Activated CD8-positive, alpha-beta memory T cell treated with anti-CD3 and anti-CD28 coated beads, Interleukin-2, amount 50 U/mL, for 1 hour (primary cell): ENCODE data around the gene GIMAP8.
"Not testable (repeated sequence)": the region's sequence is repeated elsewhere in the genome, so short reads cannot be mapped to it uniquely, and the experiment has no call there.

ENCODE experiments used
- DNase-seq: peaks from one replicate; pipeline ENCODE4 v3.0.0-alpha.2; 2020; ENCODE audit errors: extremely low read depth

The GIMAP8 gene

DNA sequence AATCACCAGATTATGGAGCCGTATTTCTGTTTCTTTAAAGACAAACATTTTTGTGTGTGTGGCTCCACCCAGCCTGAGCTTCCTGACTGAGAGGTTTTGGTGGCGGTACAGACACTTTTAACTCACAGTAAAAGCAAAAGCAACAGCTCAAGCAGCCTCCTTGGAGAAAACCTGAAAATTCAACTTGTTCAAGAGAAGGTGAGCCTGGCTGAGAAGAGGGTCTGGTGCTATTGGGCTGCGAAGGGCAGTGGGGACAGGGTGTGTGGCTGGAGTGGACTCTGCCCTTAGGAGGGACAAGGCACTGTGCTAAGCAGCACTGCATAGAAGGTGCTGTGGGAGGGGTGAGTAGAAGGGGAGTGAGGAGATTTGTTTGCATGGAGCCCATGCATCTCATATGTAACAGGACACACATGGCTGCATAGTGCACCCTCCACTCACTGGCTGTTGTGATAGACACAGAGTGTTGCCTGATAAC lies 64.4 kb downstream of the GIMAP8 start, which contains the start of gene GIMAP7:
GIMAP7 (plus strand) TSS at position 125 of the 475 bp plus-strand sequence. CDS start 5,103 bp downstream, outside the sequence.
- peak; percentile 30 for DNase-seq

DNA sequence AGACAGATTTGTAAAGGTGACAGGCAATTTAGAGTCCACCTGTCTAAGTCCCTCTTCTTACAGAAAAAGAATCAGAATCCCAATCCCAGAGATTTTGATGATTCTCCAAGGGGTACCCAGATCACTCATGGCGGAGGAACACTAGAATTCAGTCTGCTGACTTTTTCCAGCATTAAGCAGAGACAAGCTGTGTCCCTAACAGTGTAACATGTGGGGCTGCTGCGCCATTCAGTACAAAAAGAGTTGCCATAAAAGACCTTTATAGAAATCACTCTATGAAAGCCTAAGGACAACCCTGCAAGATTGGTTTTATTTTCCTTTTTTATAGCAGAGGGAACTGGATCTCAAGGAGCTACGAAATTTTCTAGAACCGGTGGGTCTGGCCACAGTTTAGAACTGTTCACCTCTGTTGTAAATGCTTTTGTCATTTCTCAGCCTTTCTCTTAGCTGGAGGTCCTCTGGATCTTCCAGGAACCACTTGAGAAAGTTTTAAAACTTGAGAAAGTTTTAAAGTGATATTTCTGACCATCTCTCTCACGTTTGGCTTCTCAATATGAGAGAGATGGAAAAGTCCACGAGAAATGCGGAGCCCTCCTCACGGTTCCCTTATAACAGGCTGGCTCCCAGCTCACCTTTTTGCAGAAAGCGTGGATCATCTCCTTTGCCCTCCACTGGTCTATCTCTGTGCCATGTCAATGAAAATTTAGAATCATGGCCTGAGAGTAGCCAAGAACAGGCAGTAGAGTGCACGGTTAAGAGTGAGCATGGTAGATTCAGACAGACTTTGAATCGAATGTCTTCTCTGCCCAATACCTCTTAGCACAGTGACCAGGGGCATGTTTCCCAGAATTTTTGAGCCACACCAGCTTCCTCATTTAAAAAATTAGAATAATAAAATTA lies 65.1 kb downstream of the GIMAP8 start:
- no peak for DNase-seq

DNA sequence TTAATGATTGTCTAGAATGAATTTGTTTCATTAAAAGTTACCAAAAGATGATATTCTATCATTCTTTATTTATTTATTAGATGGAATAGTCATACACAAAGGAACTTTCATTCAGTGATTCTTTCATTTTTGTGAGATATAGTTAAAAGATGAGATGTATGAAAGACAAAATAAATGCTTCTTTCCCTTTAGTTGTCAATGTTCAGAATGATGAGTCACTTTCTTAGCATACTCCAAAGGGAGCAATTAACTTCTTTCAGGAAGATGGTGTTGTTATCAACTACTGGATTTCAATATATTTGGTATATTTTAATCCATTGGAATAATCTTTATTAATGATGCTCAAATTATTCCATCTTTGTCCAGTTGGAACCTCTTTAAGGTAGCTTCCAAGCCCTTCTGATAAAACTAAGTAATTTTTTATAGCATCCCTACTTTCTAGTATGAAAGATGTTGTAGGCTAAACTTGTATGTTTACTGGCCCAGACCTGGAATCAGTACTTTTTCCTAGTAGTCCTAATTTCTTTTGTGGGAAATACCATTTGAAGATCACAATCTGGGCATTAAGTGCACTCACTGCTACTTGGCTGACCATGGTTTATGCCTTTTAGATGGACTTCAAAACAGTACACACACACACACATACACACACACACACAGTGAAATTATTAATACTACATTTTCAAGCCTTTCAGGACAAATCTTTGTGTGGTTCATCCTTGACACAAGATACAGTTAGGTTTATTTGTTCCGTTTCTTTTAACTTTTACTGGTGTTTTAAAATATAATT lies 66.7 kb downstream of the GIMAP8 start:
- no peak for DNase-seq

DNA sequence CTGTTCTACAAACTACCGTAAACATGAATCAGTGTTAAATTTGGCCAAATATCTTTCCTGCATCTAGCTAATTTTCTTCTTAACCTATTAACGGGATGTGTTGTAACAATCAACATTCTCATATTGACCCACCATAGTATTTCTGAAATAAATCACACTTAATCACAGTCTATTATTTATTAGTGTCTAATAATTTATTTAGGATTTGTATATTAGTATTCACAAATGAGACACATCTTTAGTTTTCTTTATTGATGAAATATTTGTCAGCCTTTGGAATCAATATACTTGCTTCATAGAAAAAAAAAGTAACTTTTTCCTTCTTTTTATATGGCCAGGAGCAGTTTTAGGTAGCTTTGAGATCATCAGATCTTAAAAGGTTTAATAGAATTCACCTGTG lies 68.9 kb downstream of the GIMAP8 start:
- DNase-seq: no peak

DNA sequence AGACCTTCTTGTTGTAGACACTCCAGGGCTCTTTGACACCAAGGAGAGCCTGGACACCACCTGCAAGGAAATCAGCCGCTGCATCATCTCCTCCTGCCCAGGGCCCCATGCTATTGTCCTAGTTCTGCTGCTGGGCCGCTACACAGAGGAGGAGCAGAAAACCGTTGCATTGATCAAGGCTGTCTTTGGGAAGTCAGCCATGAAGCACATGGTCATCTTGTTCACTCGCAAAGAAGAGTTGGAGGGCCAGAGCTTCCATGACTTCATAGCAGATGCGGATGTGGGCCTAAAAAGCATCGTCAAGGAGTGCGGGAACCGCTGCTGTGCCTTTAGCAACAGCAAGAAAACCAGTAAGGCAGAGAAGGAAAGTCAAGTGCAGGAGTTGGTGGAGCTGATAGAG lies 69.7 kb downstream of the GIMAP8 start:
- no peak for DNase-seq

DNA sequence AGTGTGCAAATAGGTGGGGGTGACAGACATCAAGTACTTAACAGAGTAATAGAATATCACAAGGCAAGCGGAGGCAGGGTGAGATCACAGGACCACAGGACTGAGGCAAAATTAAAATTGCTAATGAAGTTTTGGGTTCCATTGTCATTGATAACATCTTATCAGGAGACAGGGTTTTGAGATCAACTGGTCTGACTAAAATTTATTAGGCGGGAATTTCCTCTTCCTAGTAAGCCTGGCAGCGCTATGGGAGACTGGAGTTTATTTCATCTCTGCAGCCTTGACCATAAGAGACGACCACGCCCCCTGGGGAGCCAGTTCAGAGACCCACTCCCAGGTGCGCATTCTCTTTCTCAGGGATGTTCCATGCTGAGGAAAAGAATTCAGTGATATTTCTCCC lies 72.5 kb downstream of the GIMAP8 start:
- not testable (repeated sequence) for DNase-seq

DNA sequence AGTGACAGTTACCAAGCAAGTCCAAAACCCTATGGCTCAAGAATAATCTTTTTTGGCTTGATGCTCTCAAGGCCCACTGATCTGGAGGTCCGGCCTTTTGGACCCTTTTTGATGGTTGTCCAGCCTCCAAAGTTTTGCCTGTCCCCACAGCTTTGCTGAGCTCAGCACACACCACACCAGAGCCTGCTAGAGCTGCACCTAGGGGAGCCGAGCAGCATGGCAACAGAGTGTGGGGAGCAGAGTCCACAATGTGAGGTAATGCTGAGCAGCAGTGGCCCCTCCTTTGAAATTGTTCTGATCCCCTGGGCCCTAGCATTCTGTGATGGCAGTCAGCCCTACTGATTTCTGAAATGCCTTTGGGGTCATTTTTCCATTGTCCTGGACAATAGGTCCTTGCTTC lies 73.6 kb downstream of the GIMAP8 start:
- no peak for DNase-seq
